Stimulated activated CD8-positive, alpha-beta memory T cell treated with anti-CD3 and anti-CD28 coated beads, Interleukin-7, amount 100 ng/mL, for 48 hours (primary cell): ENCODE results near the gene PLEKHA6.

Experiments used
- DNase-seq, 2 donors: peaks; one replicate each; pipeline ENCODE4 v3.0.0-alpha.2; 2020; ENCODE audit warnings: low read depth in 1 of 2; ENCODE audit errors: extremely low read depth in 1 of 2

Gene PLEKHA6

DNA sequence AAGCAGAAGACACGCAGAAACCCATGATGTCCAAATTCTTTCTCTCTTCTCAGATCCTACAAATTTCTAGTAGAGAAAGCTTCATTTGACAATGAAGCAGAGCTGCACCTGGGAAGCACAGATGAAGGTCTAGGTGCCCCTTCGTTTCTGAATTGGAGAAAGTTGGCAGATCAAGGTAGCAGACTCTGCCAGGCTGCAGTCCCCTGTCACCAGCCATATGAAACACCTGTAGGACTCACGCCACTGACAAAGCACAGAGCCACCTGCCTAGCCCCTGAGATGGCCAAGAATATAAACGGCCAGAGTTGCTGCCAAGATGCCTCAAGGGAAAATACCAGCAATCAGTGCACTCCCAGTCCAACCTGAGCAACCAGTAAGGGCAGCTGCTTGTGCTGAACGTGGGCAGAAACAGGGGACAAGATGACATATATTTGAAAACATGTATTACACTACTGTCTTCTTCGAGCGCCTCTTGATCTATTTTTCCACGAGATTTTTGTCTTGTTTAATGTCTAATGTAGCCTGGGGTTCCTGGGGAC lies 20.6 kb upstream of the PLEKHA6 start:
- DNase-seq = no peak

DNA sequence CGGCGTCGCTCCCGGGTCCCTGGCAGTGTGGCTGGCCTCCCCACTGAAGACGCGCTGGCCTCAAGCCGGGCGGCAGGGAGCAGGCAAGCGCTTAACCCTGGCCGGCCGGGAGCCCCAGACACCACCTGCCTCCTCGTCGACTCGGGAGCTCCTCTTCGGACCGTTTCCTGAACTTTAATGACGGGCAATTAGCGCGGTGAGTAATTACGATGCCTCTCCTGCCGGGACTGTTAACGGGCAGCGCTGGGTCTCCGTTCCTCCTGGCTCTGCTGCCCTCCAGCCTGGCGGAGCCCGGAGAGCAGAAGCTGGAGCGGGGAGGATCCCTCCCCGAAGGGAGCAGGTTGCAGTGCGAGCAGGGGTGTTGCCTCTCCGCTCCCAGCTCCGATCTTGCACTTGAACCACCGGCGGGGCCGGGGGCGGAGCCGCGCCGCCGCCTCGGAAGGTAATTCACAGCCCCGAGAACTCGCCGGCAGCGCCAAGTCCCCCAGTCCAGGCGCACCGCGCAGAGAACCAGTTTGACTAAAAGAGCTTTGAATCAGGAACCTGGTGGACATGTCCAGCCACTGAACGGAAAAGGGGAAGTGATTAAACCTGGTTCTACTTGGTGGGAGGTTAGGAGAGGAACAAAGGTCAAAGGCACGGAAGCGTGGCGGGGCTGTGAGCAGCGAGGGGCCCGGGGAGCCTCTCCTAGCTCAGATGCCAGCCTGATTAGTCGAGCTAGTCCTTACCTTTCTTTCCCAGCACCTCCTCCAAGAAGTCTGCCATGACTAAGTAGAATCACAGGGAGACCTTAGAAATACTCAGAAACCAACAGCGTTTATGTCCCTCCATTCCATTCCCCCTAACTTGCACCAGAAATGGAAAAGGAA lies 18.3 kb upstream of the PLEKHA6 start:
- DNase-seq = no peak

DNA sequence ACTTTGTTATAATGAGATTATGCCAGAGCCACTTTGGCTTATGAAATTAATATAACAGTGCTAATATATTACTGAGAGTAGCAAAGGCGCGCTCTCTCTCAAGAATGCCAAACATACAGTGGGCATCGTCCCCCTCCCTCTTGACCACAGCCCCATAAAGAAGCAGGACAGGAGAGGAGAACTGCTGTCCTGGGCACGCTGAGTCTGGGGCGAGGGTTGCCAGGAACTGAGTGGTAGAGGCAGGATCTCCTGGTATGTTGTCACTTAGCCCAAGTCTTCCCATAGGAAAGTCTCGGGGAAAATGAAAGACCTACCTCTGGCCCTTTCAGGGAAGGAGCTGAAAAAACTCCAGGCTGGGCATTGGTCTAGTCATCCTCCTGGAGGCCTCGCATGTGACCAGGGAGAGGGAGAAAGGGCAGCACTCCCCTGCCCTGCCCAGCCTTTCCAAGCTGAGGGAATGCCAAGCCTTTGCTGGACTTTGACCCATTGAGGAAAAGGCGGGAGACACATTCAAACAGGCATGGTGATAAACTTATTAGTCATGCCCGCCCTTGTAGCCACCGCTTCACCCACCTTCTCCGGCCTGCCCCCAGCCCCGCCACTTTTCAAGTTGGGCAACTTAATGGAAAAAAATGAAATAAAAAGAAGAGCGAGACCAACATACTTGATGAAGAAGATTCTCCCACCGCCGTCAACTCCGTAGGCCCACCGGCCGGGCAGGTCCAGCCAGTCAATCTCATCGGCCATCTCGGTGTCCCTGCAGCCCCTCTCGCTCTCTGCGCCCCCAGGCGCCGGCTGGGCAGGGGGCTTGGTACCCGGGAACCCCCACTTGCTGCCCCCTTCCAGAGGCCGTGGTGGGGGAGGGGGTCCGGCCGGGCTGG lies 17.4 kb upstream of the PLEKHA6 start:
- DNase-seq = no peak

DNA sequence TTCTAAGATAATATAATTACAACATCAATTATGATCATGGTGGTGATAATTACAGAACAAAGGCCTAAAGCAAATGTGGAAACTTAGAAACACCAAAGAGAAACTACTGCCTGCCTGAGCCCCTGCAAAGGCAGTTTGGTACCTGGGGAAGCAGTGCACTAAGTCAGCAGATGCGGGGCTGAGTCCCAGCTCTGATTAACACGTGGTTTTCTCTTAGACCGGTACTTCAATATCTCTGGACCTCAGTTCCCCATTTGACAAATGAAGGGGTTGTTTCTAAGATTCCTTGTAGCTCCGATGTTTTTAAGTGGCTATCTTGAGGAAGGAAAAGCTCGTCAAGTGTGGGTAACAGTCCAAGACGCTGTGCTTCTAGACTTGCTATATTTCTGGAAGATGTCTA lies 16.7 kb upstream of the PLEKHA6 start:
- no peak for DNase-seq

DNA sequence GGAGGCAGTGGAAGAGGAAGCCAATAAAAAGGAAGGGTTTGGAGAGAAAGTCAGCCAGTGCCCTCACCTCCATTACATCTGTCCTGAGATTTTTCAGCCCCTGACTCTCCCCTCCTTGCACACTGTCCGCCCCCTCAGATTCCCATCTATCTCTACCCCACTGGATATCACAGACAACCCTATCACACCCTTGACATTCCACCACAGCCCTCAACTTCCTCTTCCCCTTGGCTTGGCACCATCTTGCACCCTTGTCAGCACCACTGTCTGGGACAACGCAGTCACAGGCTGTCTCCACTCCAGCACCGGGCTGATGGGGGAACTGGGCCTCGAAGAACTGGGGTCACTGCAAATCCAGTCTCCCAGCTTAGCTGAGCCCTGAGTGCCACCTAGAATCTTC lies 14.2 kb upstream of the PLEKHA6 start:
- no peak for DNase-seq

DNA sequence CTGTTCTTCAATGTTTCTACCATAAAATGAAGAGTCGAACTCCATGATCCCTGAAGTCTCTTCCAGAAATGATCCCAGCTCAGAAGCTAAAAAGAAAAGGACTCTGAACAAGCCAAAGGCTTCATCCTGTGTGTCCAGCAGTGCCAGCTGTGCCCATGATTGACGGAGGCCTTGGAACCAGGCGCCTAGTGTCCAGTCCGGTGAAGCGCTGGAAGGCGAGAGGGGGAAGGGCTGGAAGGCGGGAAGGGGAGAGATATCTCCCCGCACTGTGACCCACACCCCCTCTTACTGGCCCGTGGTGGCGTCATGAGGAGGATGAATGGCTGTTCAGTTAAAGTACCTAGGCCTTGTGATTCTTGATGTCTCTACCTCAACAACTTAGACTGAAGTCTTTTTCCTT lies 10.4 kb upstream of the PLEKHA6 start:
- no peak for DNase-seq

DNA sequence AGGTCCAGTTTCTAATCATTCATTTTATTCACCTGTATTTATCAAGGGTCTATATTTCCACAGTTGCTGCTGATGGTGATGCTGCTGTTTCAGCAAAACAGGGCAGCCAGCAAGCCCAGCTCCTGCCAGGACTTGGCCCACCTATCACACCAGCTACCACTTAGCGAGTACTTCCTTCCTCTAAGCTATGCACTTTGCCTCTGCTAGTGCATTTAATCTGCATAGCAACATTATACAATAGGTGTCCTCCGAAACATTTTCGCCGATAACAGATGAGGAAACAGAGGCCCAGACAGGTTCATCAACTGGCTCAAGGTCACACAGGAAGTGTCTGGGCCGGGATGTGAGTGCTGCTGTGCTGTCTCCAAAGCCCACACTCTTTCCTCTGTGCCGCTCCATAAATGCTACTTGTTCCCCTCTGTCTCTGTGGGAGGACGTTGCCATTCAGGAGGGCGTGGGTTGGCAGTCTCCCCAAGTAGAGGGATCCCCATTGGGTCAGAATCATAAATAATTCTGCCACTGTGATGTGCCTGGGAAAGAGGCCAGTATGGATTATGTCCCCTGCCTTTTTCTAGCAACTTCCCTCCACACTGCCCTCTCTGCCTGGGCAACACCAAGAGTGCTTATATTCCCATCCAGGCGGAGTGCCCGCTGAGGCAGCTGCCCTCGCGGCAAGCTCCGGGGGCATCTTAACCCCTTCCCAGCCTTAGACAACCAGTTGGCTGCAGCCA lies 9.4 kb upstream of the PLEKHA6 start:
- DNase-seq = no peak

DNA sequence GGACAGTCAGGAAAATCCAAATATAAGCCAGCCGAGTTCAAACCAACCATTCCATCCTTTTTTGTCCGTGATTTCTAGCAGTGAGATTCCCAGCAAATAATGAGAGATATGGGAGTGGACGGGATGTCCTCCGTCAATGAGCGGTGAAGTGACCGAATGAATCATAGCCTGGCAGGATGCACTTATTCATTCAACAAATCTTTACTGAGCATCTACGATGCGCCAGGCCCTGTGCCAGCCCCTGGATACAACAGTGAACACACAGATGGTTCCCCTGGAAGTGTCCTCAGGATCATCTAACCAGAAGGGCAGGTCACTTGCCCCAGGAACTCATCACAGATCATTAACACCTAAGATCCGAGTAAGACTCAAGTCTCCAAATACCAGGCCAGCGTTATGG lies 8.2 kb upstream of the PLEKHA6 start:
- no peak for DNase-seq

DNA sequence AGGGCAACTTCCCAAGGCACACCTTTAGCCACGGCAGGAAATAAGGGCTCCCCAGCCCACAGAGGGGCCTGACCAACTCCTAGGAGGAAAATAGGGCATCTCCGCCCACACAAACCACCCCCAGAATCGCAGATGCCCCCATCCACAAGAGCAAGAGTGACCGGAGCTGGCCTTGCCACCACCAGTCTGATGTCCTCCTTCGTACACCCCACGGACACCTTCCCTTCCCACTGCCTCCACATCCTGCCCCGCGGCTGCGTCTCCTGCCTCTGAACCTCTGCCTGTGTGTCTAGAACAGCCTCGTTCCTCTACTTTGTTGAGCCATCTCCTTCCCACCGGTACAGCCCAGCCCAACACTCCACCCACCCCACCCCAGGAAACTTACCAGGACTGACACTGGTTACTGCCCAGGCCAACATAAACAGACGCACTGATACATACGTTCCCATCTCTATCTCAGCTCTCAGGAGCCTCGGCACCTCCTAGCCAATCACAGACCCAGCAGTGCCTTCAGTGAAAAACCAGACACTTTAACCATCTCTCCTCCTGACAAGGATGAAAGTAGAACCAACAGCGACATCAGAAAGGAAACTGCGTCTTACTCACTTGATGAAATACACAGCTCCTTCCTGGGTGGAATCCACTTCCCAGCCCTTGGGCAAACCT lies 7.6 kb upstream of the PLEKHA6 start:
- DNase-seq = no peak

DNA sequence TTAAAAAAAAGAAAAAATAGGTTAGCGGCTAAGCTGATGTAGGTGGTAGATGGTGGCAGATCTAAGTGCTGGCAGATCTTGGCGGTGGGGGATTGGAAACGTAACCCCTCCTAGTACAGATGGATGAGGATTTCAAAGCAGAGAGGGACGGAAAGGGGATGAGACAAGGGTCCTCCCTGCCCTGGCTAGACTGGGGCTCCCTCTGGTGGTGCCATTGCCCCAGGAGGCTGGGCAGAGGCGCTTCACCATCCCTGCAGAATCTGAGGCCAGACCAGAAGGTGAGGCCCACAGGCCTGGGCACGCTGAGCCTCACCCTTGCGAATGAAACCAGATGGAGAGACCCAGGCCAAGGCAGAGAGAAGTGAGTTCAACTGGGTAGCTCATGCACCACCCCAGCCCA lies 7.0 kb upstream of the PLEKHA6 start:
- no peak for DNase-seq

DNA sequence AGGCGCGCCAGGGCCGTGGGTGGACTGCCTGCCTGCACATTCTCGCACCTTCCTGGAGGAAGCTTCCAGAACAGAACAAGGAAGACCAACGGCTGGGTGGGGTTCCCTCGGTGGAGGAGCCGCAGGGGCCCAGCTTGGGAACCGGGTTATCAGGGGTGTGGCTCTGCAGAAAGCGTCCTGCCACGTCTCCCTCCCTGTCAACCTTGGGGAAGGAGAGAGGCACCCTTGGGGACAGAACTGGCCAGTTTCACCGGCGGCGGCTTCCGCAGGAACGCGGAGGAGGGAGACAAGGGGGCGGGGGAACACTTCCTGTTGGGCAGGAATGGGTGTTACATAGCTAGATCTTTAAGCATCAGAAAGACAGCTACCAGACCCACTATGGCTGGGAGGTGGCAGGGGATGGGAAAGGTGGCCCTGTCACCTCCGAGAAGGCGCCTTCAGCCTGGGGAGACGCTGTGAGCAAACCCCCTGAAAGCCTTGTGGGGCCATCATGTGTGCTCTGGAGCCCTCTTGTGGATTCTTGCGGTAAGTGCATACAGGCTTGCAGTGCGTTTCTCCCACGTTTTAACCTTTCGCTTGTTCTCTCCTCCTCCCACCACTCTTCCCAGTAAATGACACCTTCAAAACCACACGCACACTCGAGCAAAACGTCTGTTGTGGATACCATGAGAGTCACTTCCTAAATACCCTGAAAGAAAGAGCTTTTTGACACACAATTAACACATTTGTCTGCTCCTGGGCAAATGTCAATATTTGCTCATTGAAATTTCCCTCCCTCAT lies 3.8 kb upstream of the PLEKHA6 start:
- DNase-seq = peak; percentile 45 to 57

DNA sequence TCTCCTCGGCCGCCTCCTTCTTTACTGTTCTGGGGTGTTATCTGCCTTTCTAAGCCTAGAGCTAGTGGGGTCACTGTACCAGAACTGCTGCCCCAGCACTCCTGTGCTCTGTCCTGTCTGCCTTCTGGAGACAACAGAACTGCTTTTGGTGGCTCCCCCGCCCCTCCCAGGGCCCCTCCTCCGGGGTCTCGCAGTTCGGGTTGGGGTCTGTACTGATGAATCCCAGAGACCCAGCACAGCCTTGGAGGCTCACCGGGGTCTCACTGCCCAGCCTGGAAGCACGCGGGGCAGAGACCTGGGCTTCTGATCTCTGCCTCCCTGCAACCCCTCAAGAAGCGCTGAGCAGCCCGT lies 3.2 kb upstream of the PLEKHA6 start:
- DNase-seq = no peak

DNA sequence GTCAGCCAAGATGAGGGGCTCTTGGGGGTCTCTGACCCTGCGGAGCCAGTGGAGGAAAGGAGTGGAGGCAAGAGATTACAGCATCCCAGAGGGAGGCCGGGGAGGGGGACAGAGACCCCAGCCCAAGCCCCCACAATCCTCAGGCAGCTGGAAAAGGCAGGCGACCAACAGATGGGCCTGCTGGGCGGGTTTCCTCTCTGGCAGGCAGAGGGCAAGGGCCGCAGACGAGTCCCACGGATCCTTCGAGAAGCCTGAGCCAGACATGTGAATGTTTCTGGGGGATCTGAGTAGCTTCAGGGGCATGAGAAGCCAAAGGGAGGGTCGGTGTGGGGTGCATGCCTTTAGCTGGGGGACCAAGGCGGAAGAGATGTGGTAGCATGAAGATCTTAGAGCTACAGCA lies 2.1 kb upstream of the PLEKHA6 start:
- DNase-seq = no peak

DNA sequence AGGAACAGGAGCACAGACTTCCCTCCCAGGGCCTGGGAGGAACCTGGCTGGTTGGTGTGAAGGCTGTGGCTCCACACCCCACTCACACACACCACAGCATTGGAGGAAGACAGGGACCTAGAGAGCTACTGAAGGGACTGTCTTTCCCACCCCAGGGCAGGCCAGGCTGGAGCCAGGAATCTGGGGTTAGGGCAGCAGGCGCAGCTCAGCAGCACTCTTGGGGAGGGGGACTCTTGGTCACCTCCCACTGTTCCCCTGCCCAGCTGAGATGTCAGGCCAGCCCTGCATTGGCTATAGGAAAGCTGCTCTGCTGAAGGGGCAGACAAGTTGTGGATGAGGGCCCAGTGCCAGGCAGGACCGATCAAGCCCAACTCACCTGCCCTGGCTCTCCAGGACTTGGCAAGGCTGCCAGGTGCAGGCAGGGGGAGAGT lies 1.6 kb upstream of the PLEKHA6 start:
- no peak for DNase-seq

DNA sequence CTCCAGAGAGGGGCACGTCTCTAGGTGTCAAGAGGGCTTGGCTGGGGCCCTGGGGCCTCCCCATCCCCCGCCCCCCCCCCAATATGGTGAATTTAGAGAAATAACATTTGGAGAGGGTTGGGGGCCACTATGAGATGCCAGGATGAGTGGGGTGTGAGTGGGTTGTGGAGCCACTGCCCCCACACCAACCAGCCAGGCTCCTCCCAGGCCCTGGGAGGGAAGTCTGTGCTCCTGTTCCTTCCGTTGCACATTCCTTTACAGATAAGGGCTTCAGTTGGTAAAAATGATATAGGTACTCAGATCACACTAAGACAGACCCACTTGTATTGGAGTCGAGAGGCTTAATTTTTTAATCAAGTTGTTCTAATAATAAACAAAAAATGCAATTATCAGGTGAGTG lies 585 bp upstream of the PLEKHA6 start:
- DNase-seq = no peak

DNA sequence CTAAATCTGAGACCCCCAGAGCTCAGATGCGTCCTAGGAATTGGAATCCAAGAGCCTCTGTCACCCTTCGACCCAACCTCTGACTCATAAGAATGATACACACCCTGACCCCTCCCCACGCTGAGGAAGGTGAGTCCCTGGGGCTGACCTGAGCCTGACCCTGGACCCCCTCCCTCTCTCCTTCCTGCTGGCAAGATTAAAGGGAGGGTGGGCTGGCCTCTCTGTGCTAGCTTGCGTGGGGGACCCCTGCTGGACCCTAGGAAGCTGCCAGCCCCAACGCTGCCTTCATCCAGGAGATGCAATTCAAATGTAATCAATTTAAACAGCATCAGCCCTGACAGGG lies 627 bp downstream of the PLEKHA6 start:
- DNase-seq = no peak

DNA sequence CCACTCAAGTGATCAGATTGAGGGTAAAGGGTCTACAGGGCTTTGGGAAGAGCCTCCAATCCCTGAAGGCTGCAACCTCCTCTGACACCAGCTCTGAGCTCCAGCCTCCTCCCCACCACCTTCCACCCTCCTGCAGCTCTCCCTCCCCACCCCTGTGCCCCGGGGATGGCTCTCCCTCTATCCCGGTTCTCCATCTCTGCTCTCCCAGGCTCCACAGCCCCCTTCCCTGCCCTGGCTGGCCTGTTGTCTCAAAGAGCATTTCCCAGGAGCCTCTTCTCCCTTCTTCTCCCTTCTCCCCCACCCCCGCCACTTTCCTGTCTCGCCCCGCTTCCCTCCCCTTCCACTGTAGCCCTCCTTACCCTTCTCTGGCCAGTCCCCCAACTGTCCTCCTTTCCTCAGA lies 1.1 kb downstream of the PLEKHA6 start:
- DNase-seq = no peak

DNA sequence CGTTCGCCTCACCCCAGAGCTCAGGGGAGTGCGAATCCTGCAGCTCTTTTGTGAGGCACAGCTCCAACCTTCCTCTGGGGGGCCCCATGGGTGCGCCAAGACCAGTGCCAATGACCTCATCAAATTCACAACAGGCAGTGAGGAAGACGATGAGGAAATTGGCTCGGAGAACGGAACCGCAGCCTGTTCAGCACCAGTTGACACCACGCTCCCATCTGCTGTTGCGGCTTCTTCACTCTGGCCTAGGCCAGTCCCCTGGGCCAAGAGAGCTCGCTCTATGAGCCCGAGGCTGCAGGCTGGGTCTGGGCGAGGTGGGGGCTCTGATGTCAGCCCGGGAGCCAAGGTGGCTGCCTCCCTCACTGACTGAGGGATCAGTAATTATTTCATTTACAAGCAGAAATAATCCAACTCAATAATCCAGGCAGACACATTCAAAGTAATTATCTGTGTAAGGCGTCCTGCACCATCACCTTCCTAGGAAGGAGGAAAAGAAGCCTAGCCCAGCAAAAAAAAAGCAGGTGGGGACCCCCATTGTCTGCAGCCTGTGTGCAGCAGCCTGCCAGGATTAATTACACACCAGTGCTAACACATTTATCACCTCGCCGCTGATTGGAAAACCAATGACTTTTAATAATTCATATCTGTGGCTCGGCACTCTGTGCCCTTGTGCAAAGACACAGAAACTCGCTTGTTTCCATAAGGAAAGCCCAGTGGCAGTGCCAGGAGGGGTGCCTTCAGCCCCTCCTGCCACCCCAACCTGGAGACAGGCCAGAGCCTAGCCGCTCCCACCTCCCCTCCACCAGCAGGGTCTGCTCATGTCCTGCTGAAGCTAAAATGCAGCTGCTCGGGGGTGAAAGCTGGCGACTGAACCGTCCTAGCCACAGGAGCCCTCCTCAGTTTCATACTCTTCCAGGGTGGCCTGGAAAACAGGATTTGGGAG lies 1.9 kb downstream of the PLEKHA6 start:
- DNase-seq = no peak

DNA sequence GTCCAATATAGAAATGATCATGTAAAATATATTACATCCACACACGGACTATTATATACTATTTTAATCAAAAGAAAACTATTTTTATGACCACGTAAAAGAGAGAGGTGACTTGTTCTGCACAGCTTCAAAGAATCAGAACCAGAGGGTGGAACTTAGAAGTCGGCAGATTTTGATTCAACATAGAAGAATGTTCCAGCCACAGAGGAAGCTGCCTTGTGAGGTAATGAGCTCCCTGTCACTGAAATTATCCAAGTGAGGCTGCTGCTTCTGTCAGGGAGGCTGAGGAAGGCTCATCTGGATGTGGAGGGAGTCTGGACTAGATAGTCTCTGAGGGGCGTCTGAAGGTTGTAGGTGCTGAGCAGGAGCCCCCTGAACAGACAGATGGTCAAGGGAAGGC lies 2.7 kb downstream of the PLEKHA6 start:
- DNase-seq = no peak
